ENCODE measurements around the gene NPR1.

NPR1 gene

GRCh38 chr1:153741986-153742385 is 63.5 kb downstream of the NPR1 start:
- ChIA-PET CTCF (interaction anchor here (0.5 kb wide), 1 partner anchor 585 kb away, joined by 6 read pairs; no protein-coding TSS in a partner anchor), POLR2A (interaction anchor here (1.5 kb wide), 1 partner anchor 10 kb away, joined by 5 read pairs; no protein-coding TSS in a partner anchor)
- Histone ChIP-seq H3K27ac (ENCODE audit: extremely low read depth, low read depth, low read length) (no peak overlapping the region), H3K4me3 (ENCODE audit: low read depth, low read length) (no peak overlapping the region), H3K9me3 (ENCODE audit: control insufficient read depth, insufficient read depth, low read depth, low read length) (no peaks in the 10 kb centered on the region), H3K36me3 (ENCODE audit: control insufficient read depth in 2 of 2, insufficient read depth in 1 of 2, low read length in 2 of 2) (peaks cover 37 to 83% of the 10 kb centered on the region in 2 experiments), H3K4me1 (ENCODE audit: control insufficient read depth, insufficient read depth, low read length) (no peaks in the 10 kb centered on the region)
- no peak for TF ChIP-seq KLF7 (tag by site-specific recombination; IDR thresholded peaks at IDR 0.05; ENCODE audit: borderline replicate concordance)
- TF ChIP-seq, protein P1, sequence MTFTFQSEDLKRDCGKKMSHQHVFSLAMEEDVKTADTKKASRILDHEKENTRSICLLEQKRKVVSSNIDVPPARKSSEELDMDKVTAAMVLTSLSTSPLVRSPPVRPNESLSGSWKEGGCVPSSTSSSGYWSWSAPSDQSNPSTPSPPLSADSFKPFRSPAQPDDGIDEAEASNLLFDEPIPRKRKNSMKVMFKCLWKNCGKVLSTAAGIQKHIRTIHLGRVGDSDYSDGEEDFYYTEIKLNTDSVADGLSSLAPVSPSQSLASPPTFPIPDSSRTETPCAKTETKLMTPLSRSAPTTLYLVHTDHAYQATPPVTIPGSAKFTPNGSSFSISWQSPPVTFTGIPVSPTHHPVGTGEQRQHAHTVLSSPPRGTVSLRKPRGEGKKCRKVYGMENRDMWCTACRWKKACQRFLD (tag by site-specific recombination; IDR thresholded peaks at IDR 0.05) = no peak
- TF ChIP-seq ZNF10 (tag by site-specific recombination; IDR thresholded peaks at IDR 0.05) = no peak
- no peak for TF ChIP-seq KLF9 (tag by site-specific recombination; IDR thresholded peaks at IDR 0.05; ENCODE audit: low read depth)
- no peak for TF ChIP-seq TCF7L2 (IDR thresholded peaks at IDR 0.05; ENCODE audit: borderline replicate concordance, low read depth, low read length)
- TF ChIP-seq ZNF585B (tag by site-specific recombination; IDR thresholded peaks at IDR 0.05) = no peak
- TF ChIP-seq ZNF433 (tag by site-specific recombination; IDR thresholded peaks at IDR 0.05; ENCODE audit: low read depth) = no peak
- TF ChIP-seq ZNF513 (tag by site-specific recombination; IDR thresholded peaks at IDR 0.05) = no peak

DNA sequence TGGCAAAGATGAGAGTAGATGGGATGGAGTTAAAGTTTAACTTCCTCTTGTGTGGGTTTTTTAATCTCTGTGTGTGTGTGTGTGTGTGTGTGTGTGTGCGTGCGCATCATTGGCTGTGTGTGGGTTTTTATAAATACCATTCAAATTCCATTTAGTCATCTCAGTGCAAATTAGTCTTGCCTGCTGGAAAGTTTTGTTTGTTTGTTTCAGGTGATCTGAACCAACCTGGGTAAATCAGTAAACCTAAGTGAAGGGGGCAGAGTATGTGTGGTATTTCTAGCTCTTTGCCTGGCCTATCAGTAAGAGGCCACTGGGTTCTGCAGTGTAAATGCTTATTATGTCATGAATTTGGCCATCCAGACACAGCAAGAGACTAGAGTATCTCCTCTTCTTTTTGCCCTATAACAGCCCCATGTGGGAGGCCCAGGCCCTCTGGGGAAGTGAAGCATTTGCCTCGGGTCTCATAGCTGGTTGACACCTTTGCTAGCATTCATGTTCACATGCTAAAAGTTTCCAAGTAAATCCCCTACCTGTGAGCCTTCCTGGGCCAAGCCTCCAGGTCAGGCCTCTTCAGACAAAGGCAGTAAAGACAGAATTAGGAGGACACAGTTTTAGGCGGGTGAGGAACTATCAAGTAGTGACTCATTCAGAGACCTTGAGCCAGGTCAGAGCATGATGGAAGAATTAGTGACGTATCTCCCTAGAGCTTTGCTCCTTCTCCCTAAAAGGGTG is 64.1 kb downstream of the NPR1 start:
- no peaks in the 10 kb centered on the region for H3K9me3 ChIP-seq (ENCODE audit: control insufficient read depth, insufficient read depth, low read depth, low read length)
- POLR2A ChIA-PET = interaction anchor here (0.9 to 1.5 kb wide), 2 partner anchors 10 to 15 kb away, joined by 3 to 5 read pairs; partner anchors contain the start of gene INTS3
- H3K4me1 ChIP-seq (ENCODE audit: control insufficient read depth, insufficient read depth, low read length) = no peaks in the 10 kb centered on the region
- no peak overlapping the region for H3K27ac ChIP-seq (ENCODE audit: extremely low read depth, low read depth, low read length)
- TF ChIP-seq EGR2 (tag by site-specific recombination; IDR thresholded peaks at IDR 0.05; ENCODE audit: low read depth) = peak; percentile 94
- peak; percentile 90 for TF ChIP-seq ZFHX2 (tag by site-specific recombination; conservative IDR thresholded peaks at IDR 0.05)
- TF ChIP-seq ZSCAN4 (tag by site-specific recombination; IDR thresholded peaks at IDR 0.05) = 0 out of 2 replicates have a peak, but pooled peaks have one; percentile 16
- no peak for TF ChIP-seq ZNF121 (tag by site-specific recombination; IDR thresholded peaks at IDR 0.05)
- no peak for TF ChIP-seq REPIN1 (tag by site-specific recombination; IDR thresholded peaks at IDR 0.05; ENCODE audit: low read depth)
- no peak for TF ChIP-seq KLF1 (tag by site-specific recombination; IDR thresholded peaks at IDR 0.05)
- TF ChIP-seq ZNF707 (tag by site-specific recombination; IDR thresholded peaks at IDR 0.05) = no peak
- no peak for TF ChIP-seq SETDB1 (IDR thresholded peaks at IDR 0.05; ENCODE audit: insufficient read length, low read length)
- no peak overlapping the region for H3K4me3 ChIP-seq (ENCODE audit: low read depth, low read length)
- H3K36me3 ChIP-seq (ENCODE audit: control insufficient read depth in 2 of 2, insufficient read depth in 1 of 2, low read length in 2 of 2) = peaks cover 43 to 83% of the 10 kb centered on the region in 2 experiments
- CTCF ChIA-PET = interaction anchor here (0.5 to 3.8 kb wide), 2 partner anchors 65 to 584 kb away, joined by 6 to 20 read pairs; partner anchors contain the start of gene NPR1

Measured in HEK293 (cell line).